ENCODE measurements around the gene RANBP3L. TPM values are rescaled to one million over a fixed set of nuclear protein-coding genes. Genes with fewer than 3 reads are reported as not detected.

Gene RANBP3L
- total and polyA plus RNA-seq, 2 experiments from 2014 or later: not detected

DNA sequence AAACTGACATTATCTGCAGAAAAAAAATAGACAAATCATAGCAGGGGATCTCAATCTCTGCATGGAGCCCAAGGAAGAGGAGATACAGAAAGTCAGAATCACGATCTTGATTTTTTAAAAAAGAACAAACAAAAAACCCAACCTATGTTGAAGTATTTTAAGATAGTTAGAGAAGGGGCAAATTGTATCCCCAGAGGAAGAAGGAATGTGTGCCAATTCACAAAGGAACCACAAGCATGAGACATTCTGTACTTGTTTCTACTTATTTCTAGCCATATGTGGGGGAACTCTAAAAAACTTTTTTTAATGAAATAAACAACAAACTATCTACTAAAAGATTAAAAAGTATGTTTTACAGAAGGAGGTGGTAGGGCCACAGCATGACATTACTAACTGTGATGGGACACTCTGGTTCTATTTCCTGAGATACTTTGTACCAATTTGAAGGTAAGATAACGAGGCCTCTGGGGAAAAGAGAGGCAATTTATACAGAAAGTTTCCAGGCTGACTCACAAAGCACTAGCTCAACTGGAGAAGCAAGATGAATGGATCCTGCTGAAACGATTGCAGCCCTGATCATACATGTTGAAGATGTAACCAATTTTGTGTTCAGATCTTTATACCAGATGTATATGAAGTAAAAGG lies 22.5 kb downstream of the RANBP3L start (continued):
- TF ChIP-seq EZH2phosphoT487 (IDR thresholded peaks at IDR 0.05; ENCODE audit: unreplicated experiment): no peak
- no peak for TF ChIP-seq ZNF114 (CRISPR knock-in tag; IDR thresholded peaks at IDR 0.05)
- TF ChIP-seq CREB1 (CRISPR knock-in tag; IDR thresholded peaks at IDR 0.05; ENCODE audit: low read depth): no peak

DNA sequence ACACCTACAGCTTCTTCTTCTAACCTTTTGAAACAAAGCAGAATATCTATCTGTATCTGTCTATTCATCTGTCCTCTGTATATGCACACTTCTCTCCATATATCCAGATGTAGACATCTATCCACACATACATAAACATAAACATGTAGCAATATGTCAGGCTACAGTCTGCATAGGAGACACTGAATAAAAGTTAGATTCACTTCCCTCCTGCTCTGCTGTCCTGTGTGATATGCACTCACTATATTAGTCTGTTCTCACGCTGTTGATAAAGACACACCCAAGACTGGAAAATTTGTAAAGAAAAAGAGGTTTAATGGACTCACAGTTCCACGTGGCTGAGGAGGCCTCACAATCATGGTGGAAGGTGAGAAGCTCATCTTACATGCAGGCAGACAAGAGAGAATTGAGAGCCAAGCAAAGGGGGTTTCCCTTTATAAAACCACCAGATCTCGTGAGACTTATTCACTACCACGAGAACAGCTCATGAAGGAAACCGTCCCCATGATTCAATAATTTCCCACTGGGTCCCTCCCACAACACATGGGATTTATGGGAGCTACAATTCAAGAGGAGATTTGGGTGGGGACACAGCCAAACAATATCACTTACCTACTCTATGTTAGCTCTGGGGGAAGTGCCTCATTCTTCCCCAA lies 24.1 kb downstream of the RANBP3L start:
- no peak for DNase-seq (ENCODE audit: low spot score)

More for the DNA sequence above, 24.1 kb downstream of the RANBP3L start:
- H3K27me3 ChIP-seq (ENCODE audit: insufficient read depth): no peaks in the 10 kb centered on the region
- no peaks in the 10 kb centered on the region for H3F3A ChIP-seq (replicated peaks; ENCODE audit: low read depth)
- no peak overlapping the region for H3K27ac ChIP-seq (ENCODE audit: low read depth)
- H3K9me2 ChIP-seq (ENCODE audit: insufficient read depth): no peaks in the 10 kb centered on the region
- TF ChIP-seq NANOG (IDR thresholded peaks at IDR 0.05; ENCODE audit: borderline replicate concordance) (no peak), EZH2phosphoT487 (IDR thresholded peaks at IDR 0.05; ENCODE audit: unreplicated experiment) (no peak)
- TF ChIP-seq, protein P1, sequence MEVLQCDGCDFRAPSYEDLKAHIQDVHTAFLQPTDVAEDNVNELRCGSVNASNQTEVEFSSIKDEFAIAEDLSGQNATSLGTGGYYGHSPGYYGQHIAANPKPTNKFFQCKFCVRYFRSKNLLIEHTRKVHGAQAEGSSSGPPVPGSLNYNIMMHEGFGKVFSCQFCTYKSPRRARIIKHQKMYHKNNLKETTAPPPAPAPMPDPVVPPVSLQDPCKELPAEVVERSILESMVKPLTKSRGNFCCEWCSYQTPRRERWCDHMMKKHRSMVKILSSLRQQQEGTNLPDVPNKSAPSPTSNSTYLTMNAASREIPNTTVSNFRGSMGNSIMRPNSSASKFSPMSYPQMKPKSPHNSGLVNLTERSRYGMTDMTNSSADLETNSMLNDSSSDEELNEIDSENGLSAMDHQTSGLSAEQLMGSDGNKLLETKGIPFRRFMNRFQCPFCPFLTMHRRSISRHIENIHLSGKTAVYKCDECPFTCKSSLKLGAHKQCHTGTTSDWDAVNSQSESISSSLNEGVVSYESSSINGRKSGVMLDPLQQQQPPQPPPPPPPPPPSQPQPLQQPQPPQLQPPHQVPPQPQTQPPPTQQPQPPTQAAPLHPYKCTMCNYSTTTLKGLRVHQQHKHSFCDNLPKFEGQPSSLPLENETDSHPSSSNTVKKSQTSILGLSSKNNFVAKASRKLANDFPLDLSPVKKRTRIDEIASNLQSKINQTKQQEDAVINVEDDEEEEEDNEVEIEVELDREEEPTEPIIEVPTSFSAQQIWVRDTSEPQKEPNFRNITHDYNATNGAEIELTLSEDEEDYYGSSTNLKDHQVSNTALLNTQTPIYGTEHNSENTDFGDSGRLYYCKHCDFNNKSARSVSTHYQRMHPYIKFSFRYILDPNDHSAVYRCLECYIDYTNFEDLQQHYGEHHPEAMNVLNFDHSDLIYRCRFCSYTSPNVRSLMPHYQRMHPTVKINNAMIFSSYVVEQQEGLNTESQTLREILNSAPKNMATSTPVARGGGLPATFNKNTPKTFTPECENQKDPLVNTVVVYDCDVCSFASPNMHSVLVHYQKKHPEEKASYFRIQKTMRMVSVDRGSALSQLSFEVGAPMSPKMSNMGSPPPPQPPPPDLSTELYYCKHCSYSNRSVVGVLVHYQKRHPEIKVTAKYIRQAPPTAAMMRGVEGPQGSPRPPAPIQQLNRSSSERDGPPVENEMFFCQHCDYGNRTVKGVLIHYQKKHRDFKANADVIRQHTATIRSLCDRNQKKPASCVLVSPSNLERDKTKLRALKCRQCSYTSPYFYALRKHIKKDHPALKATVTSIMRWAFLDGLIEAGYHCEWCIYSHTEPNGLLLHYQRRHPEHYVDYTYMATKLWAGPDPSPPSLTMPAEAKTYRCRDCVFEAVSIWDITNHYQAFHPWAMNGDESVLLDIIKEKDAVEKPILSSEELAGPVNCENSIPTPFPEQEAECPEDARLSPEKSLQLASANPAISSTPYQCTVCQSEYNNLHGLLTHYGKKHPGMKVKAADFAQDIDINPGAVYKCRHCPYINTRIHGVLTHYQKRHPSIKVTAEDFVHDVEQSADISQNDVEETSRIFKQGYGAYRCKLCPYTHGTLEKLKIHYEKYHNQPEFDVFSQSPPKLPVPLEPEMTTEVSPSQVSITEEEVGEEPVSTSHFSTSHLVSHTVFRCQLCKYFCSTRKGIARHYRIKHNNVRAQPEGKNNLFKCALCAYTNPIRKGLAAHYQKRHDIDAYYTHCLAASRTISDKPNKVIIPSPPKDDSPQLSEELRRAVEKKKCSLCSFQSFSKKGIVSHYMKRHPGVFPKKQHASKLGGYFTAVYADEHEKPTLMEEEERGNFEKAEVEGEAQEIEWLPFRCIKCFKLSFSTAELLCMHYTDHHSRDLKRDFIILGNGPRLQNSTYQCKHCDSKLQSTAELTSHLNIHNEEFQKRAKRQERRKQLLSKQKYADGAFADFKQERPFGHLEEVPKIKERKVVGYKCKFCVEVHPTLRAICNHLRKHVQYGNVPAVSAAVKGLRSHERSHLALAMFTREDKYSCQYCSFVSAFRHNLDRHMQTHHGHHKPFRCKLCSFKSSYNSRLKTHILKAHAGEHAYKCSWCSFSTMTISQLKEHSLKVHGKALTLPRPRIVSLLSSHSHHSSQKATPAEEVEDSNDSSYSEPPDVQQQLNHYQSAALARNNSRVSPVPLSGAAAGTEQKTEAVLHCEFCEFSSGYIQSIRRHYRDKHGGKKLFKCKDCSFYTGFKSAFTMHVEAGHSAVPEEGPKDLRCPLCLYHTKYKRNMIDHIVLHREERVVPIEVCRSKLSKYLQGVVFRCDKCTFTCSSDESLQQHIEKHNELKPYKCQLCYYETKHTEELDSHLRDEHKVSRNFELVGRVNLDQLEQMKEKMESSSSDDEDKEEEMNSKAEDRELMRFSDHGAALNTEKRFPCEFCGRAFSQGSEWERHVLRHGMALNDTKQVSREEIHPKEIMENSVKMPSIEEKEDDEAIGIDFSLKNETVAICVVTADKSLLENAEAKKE (CRISPR knock-in tag; IDR thresholded peaks at IDR 0.05): no peak
- TF ChIP-seq, protein P2, sequence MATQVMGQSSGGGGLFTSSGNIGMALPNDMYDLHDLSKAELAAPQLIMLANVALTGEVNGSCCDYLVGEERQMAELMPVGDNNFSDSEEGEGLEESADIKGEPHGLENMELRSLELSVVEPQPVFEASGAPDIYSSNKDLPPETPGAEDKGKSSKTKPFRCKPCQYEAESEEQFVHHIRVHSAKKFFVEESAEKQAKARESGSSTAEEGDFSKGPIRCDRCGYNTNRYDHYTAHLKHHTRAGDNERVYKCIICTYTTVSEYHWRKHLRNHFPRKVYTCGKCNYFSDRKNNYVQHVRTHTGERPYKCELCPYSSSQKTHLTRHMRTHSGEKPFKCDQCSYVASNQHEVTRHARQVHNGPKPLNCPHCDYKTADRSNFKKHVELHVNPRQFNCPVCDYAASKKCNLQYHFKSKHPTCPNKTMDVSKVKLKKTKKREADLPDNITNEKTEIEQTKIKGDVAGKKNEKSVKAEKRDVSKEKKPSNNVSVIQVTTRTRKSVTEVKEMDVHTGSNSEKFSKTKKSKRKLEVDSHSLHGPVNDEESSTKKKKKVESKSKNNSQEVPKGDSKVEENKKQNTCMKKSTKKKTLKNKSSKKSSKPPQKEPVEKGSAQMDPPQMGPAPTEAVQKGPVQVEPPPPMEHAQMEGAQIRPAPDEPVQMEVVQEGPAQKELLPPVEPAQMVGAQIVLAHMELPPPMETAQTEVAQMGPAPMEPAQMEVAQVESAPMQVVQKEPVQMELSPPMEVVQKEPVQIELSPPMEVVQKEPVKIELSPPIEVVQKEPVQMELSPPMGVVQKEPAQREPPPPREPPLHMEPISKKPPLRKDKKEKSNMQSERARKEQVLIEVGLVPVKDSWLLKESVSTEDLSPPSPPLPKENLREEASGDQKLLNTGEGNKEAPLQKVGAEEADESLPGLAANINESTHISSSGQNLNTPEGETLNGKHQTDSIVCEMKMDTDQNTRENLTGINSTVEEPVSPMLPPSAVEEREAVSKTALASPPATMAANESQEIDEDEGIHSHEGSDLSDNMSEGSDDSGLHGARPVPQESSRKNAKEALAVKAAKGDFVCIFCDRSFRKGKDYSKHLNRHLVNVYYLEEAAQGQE (IDR thresholded peaks at IDR 0.05; ENCODE audit: unreplicated experiment): no peak
- TF ChIP-seq, protein P3, sequence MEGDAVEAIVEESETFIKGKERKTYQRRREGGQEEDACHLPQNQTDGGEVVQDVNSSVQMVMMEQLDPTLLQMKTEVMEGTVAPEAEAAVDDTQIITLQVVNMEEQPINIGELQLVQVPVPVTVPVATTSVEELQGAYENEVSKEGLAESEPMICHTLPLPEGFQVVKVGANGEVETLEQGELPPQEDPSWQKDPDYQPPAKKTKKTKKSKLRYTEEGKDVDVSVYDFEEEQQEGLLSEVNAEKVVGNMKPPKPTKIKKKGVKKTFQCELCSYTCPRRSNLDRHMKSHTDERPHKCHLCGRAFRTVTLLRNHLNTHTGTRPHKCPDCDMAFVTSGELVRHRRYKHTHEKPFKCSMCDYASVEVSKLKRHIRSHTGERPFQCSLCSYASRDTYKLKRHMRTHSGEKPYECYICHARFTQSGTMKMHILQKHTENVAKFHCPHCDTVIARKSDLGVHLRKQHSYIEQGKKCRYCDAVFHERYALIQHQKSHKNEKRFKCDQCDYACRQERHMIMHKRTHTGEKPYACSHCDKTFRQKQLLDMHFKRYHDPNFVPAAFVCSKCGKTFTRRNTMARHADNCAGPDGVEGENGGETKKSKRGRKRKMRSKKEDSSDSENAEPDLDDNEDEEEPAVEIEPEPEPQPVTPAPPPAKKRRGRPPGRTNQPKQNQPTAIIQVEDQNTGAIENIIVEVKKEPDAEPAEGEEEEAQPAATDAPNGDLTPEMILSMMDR (conservative IDR thresholded peaks at IDR 0.05; ENCODE audit: low read depth in 2 of 2): no peak
- no peaks in the 10 kb centered on the region for H4K20me1 ChIP-seq (replicated peaks; ENCODE audit: insufficient read depth)
- peaks cover 13% of the 10 kb centered on the region for H3K4me1 Mint-ChIP-seq
- H3K4me2 ChIP-seq: no peak overlapping the region
- H3K4me3 ChIP-seq: no peak overlapping the region
- H3K9me3 Mint-ChIP-seq: no peaks in the 10 kb centered on the region
- H3K27me3 Mint-ChIP-seq (ENCODE audit: insufficient read depth, low read depth, poor library complexity): no peaks in the 10 kb centered on the region
- no peaks in the 10 kb centered on the region for H3K36me3 Mint-ChIP-seq (ENCODE audit: low read depth)
- H3K36me3 ChIP-seq (ENCODE audit: insufficient read depth): no peaks in the 10 kb centered on the region
- no peak overlapping the region for H3K4me3 Mint-ChIP-seq
- no peak overlapping the region for H3K27ac Mint-ChIP-seq
- H3K79me2 ChIP-seq (replicated peaks; ENCODE audit: insufficient read depth): no peaks in the 10 kb centered on the region
- H2AFZ ChIP-seq: no peak overlapping the region
- ATAC-seq: no peak
- H3K4me1 ChIP-seq (ENCODE audit: insufficient read depth): no peaks in the 10 kb centered on the region; the same call in 1 of the 2 replicates

Measured in GM23338 (cell line).